Stomach (tissue), 9 donors: Measurements from ENCODE around the gene TANGO2. TPM values are rescaled to one million over a fixed set of nuclear protein-coding genes. Genes with fewer than 3 reads are reported as not detected.

Experiments used
- DNase-seq, 2 donors: peaks; one replicate each; pipeline versions ENCODE4 v3.0.0 to v3.0.0-alpha.2; 2013 to 2019
- H3K27ac ChIP-seq, 5 donors: fragments of 200-600 bp in 4 of 5; sonication (generic) in 4 of 5; one replicate each; pipeline ENCODE4 v1.5.1; 2013 to 2019; ENCODE audit warnings: mild to moderate bottlenecking in 1 of 5, moderate library complexity in 1 of 5
- H3K27me3 ChIP-seq, 3 donors: fragments of 200-600 bp; sonication (generic); one replicate each; pipeline ENCODE4 v1.5.1; 2017 to 2019; ENCODE audit warnings: mixed run types in 1 of 3
- H3K36me3 ChIP-seq, 4 donors: fragments of 200-600 bp; sonication (generic); 1 replicate in 3 of 4; 2 replicates in 1 of 4; pipeline ENCODE4 v1.5.1; 2016 to 2019
- H3K4me1 ChIP-seq, 4 donors: fragments of 200-600 bp; sonication (generic); one replicate each; pipeline ENCODE4 v1.5.1; 2016 to 2019
- H3K4me3 ChIP-seq, 4 donors: fragments of 200-600 bp; sonication (generic) in 3 of 4; one replicate each; pipeline ENCODE4 v1.5.1; 2016 to 2019; ENCODE audit warnings: mild to moderate bottlenecking in 1 of 4
- H3K9me3 ChIP-seq, 4 donors: fragments of 200-600 bp; sonication (generic); one replicate each; pipeline ENCODE4 v1.5.1; 2016 to 2019
- EP300 ChIP-seq: sonication (generic); formaldehyde crosslinking; IDR thresholded peaks from one replicate; pipeline ENCODE4 v1.6.1; 2017; ENCODE audit warnings: antibody characterized with exemption
- POLR2A ChIP-seq, 4 donors: fragments of 450-650 bp; IDR thresholded peaks; one replicate each; pipeline ENCODE4 v1.6.1; 2016; ENCODE audit warnings: antibody characterized with exemption in 4 of 4, control low read depth in 2 of 4, mild to moderate bottlenecking in 1 of 4, moderate library complexity in 1 of 4
- POLR2AphosphoS5 ChIP-seq, 3 donors: sonication (generic); formaldehyde crosslinking; IDR thresholded peaks; one replicate each; pipeline ENCODE4 v1.6.1; 2016; ENCODE audit warnings: antibody characterized with exemption in 3 of 3
- WGBS, 5 donors: extraction: QIAGEN DNeasy Blood & Tissue Kit in 3 of 5; methylation state at CpG; one replicate each; pipeline versions ENCODE4 v1.1.5 to v1.1.7; 2013 to 2018; 5-methylcytosine and 5-hydroxymethylcytosine counted together
- intact Hi-C: fragments of 100-400 bp; cut with DNase I; formaldehyde crosslinking; loops from one replicate; pipeline ENCODE4 v1.15.1; 2023; ENCODE audit warnings: low total_unique reads
- polyA plus RNA-seq, 3 donors: library from polyadenylated mRNA; stranded (reverse); fragments of 200-250 nt; gene quantifications; one replicate each; pipeline ENCODE4 v1.2.3, GENCODE V29; 2013
- total RNA-seq, 5 donors: library from RNA; depleted of rRNA; stranded (reverse); fragments of >200 nt; gene quantifications; one replicate each; pipeline versions ENCODE4 v1.1.0 to v1.2.3, GENCODE V29; 2014 to 2016
- TF ChIP-seq, protein P1 (sequence below), 7 experiments: fragments of 450-650 bp in 4 of 7; fragments of 200-600 bp in 3 of 7; sonication (generic) in 3 of 7; IDR thresholded peaks; one replicate each; pipeline ENCODE4 v1.5.1; 2016 to 2019; ENCODE audit warnings: antibody characterized with exemption in 7 of 7, control low read depth in 2 of 7, mild to moderate bottlenecking in 1 of 7
- donor health status: healthy with polysubstance abuse.
- donor health status: Bipolar disorder and iron deficiency.
- donor health status: healthy.

The TANGO2 gene
- total and polyA plus RNA-seq, 8 donors, result 13.8 to 38.8 (median 26.6) TPM

DNA sequence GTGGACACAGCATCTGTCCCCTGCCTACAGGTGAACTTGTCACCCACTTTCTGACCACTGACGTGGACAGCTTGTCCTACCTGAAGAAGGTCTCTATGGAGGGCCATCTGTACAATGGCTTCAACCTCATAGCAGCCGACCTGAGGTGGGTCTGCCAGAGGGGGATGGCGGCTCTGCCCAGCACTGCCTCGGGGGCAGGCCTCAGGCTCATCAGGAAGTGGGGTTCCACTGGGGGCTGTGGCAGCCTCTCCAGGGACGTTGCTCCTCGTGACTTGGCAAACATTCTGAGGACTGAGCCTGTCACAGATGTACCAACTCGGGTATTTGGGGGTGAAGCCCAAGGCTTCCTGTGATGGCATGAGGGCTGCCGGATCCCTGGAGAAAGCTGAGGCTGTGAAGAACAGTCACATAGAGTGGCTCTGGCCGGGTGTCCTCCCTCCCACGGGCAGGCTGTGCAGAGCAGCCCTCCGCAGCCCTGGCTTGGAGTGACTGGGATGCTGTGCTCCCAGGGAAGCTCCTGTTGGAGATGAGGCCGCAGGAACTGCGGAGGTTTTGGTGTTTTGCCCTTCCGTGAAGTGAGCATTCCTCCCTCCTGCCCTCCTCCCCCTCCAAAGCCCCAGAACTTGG is 32.6 kb downstream of the TANGO2 start:
- Histone ChIP-seq H3K27me3 (no peaks in the 10 kb centered on the region), H3K27ac (no peak overlapping the region), H3K4me1 (no peaks in the 10 kb centered on the region), H3K9me3 (no peaks in the 10 kb centered on the region), H3K36me3 (peaks cover 56 to 95% (median 91%) of the 10 kb centered on the region in 4 donors), H3K4me3 (no peak overlapping the region)
- intact Hi-C loops, result no loop called here
- DNase-seq, result no peak
- WGBS, 5 donors, result 92 to 95% (median 93%) methylated on average over 7 to 14 of the region's 14 CpGs
- TF ChIP-seq, protein P1, sequence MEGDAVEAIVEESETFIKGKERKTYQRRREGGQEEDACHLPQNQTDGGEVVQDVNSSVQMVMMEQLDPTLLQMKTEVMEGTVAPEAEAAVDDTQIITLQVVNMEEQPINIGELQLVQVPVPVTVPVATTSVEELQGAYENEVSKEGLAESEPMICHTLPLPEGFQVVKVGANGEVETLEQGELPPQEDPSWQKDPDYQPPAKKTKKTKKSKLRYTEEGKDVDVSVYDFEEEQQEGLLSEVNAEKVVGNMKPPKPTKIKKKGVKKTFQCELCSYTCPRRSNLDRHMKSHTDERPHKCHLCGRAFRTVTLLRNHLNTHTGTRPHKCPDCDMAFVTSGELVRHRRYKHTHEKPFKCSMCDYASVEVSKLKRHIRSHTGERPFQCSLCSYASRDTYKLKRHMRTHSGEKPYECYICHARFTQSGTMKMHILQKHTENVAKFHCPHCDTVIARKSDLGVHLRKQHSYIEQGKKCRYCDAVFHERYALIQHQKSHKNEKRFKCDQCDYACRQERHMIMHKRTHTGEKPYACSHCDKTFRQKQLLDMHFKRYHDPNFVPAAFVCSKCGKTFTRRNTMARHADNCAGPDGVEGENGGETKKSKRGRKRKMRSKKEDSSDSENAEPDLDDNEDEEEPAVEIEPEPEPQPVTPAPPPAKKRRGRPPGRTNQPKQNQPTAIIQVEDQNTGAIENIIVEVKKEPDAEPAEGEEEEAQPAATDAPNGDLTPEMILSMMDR (IDR thresholded peaks at IDR 0.05), result no peak
- TF ChIP-seq EP300 (no peak), POLR2A (IDR thresholded peaks at IDR 0.05) (no peak), POLR2AphosphoS5 (IDR thresholded peaks at IDR 0.05) (no peak)

DNA sequence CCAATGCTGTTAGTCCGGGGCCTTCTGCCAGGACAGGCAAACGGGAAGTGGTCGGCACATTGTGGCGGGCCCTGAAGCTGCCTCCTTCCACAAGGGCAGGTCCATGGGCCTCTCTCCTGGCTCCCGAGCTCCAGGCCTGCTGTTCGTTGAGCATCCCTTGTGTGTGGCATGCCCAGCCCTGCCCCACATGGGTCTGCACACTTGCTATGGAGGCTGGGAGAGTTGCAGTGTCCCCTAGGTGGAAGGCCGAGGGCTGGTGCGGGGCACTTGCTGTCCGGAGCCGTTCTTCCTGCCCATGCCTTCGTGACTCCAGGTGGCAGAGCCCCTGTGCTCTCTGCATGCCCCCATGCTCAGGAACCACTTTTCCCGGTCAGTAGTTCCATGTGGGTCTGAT is 33.1 kb downstream of the TANGO2 start:
- H3K4me3 ChIP-seq, result no peak overlapping the region
- intact Hi-C loops, result no loop called here
- DNase-seq, result no peak
- WGBS, 5 donors, result 86 to 96% (median 91%) methylated on average over 12 of the region's 12 CpGs
- TF ChIP-seq EP300, result no peak
- TF ChIP-seq, protein P1 (IDR thresholded peaks at IDR 0.05), result no peak
- TF ChIP-seq POLR2AphosphoS5 (IDR thresholded peaks at IDR 0.05), result no peak
- no peak for TF ChIP-seq POLR2A (IDR thresholded peaks at IDR 0.05)
- peaks cover 56 to 95% (median 91%) of the 10 kb centered on the region in 4 donors for H3K36me3 ChIP-seq
- no peaks in the 10 kb centered on the region for H3K27me3 ChIP-seq
- H3K27ac ChIP-seq, result no peak overlapping the region
- no peaks in the 10 kb centered on the region for H3K9me3 ChIP-seq
- H3K4me1 ChIP-seq, result no peaks in the 10 kb centered on the region

DNA sequence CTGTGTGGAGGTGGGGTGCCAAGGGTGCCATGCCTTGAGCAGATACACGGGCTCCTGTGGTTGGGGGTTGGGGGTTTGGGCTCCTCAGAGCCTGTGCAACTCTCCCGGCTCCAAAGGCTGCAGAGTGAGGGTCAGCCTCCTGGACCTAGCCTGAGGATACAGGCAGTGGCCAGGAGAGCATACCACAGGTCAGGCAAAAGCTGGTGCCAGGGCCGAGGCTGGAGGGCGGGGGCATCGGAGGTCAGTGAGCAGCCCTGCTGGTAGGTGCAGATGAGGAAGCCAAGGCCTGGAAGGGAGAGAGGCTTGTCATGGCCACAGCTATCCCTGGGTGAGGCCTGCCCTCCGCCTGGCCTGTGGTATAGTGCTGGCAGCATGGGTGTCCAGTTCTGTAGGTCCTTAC is 33.6 kb downstream of the TANGO2 start:
- Histone ChIP-seq H3K4me3 (no peak overlapping the region), H3K4me1 (no peaks in the 10 kb centered on the region), H3K36me3 (peaks cover 56 to 94% (median 91%) of the 10 kb centered on the region in 4 donors), H3K9me3 (no peaks in the 10 kb centered on the region), H3K27ac (no peak overlapping the region), H3K27me3 (no peaks in the 10 kb centered on the region)
- intact Hi-C loops, result no loop called here
- WGBS, 5 donors, result 86 to 95% (median 92%) methylated on average over 6 of the region's 6 CpGs
- TF ChIP-seq POLR2A (IDR thresholded peaks at IDR 0.05), result no peak
- no peak for TF ChIP-seq POLR2AphosphoS5 (IDR thresholded peaks at IDR 0.05)
- TF ChIP-seq, protein P1 (IDR thresholded peaks at IDR 0.05), result no peak
- TF ChIP-seq EP300, result no peak
- DNase-seq, result no peak

GRCh38 chr22:20055144-20055543 is 34.2 kb downstream of the TANGO2 start:
- no peak overlapping the region for H3K4me3 ChIP-seq
- 93 to 100% (median 95%) methylated on average over 2 of the region's 2 CpGs for WGBS, 5 donors
- TF ChIP-seq, protein P1 (IDR thresholded peaks at IDR 0.05), result no peak
- TF ChIP-seq POLR2AphosphoS5 (IDR thresholded peaks at IDR 0.05), result no peak
- TF ChIP-seq EP300, result no peak
- no peak for TF ChIP-seq POLR2A (IDR thresholded peaks at IDR 0.05)
- H3K36me3 ChIP-seq, result peaks cover 56 to 95% (median 90%) of the 10 kb centered on the region in 4 donors
- intact Hi-C loops, result no loop called here
- no peak overlapping the region for H3K27ac ChIP-seq
- no peak for DNase-seq
- H3K9me3 ChIP-seq, result no peaks in the 10 kb centered on the region
- no peaks in the 10 kb centered on the region for H3K4me1 ChIP-seq
- no peaks in the 10 kb centered on the region for H3K27me3 ChIP-seq
